Heart left ventricle (tissue), 13 donors: Measurements from ENCODE around the gene PAX2.

ENCODE experiments used
- POLR2A ChIP-seq, 2 donors: fragments of 450-650 bp; IDR thresholded peaks; one replicate each; pipeline ENCODE4 v1.6.1; 2017; ENCODE audit warnings: antibody characterized with exemption in 2 of 2, mild to moderate bottlenecking in 2 of 2, moderate library complexity in 2 of 2
- TF ChIP-seq, protein P1 (sequence below), 12 donors: fragments of 200-600 bp; sonication (generic) in 4 of 12; IDR thresholded peaks; one replicate each; pipeline versions ENCODE4 v1.5.0 to v1.8.0; 2018 to 2022; ENCODE audit warnings: antibody characterized with exemption in 12 of 12, mild to moderate bottlenecking in 5 of 12
- donor health status: ischemic (EF 13 %, LVEDD 7.1; RV severe dilation, severe dysfunction).
- donor health status: DM: no; HTN: yes; CAD: no.
- donor health status: DM: no; HTN: no; CAD: no.
- donor health status: ischemic (EF 25% LVEDD 6.9; RV normal size, moderate dysfunction).
- donor health status: ischemic (EF 25% LVEDD 5.7; RV mildly dilated, moderate dysfunction).
- donor health status: ischemic (EF 35%, LVEDD 5.7; RV mildly dilated, moderate dysfunction).
- donor health status: nonischemic (EF 11% LVEDD 7.7; RV severe dilation, severe dysfunction).
- donor health status: DM: yes; HTN: yes; CAD: no.
- donor health status: PGD.
- donor health status: ischemic (EF 29% LVEDD 5.4; RV normal size, mild dysfunction).
- donor health status: nonischemic (EF 23%, LVEDD 6.1; RV moderate dilation, normal function).

DNA sequence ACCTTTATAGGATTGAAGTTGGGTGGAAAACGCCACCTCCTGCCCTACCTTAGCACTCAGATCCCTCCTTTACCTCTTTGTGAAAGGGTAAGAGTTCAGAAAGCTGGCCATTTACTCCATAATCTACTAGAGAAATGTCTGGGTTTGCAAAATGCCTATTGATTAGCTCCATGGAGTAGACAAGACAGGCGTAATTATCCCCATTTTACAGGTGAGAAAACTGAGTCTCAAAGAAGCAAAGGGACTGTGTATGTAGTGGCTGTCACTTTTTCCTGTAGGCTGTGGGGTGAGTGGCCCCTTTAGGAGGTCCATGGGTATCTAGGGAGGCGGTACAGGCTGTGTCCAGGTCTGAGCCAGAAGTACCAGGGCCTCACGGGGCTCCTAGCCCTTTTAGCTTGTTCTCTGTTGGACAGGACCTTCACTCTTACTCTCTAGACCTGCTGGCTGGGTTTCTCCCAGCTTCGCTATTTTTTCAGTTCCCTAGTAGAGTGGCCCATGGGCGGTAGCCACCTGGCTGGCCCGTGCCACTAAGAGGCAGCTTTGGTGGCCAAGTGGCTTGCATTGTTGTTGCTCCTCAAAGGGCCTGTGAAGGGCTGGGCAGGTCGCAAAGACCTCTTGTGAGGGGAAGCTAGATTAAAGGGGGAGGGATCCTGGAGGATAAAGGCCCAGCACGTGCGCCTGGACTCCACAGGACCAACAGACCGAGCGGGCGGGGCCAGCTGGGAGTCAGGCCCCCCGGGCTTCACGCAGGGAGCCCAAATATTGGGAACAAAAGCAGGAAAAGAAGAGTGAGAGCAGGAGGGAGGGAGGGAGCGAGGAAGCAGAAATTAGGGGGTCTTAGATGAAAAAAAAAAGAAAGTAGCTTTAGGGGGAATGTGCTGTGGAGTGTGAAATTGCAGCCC, 4.7 kb upstream of the PAX2 start:
- TF ChIP-seq, protein P1, sequence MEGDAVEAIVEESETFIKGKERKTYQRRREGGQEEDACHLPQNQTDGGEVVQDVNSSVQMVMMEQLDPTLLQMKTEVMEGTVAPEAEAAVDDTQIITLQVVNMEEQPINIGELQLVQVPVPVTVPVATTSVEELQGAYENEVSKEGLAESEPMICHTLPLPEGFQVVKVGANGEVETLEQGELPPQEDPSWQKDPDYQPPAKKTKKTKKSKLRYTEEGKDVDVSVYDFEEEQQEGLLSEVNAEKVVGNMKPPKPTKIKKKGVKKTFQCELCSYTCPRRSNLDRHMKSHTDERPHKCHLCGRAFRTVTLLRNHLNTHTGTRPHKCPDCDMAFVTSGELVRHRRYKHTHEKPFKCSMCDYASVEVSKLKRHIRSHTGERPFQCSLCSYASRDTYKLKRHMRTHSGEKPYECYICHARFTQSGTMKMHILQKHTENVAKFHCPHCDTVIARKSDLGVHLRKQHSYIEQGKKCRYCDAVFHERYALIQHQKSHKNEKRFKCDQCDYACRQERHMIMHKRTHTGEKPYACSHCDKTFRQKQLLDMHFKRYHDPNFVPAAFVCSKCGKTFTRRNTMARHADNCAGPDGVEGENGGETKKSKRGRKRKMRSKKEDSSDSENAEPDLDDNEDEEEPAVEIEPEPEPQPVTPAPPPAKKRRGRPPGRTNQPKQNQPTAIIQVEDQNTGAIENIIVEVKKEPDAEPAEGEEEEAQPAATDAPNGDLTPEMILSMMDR (IDR thresholded peaks at IDR 0.05) = no peak
- TF ChIP-seq POLR2A (IDR thresholded peaks at IDR 0.05) = no peak
